Measurements from ENCODE around the gene PLPPR2. TPM values are rescaled to one million over a fixed set of nuclear protein-coding genes. Genes with fewer than 3 reads are reported as not detected.

PLPPR2 gene
- polyA plus RNA-seq, 1 experiment: 13.8 TPM

DNA sequence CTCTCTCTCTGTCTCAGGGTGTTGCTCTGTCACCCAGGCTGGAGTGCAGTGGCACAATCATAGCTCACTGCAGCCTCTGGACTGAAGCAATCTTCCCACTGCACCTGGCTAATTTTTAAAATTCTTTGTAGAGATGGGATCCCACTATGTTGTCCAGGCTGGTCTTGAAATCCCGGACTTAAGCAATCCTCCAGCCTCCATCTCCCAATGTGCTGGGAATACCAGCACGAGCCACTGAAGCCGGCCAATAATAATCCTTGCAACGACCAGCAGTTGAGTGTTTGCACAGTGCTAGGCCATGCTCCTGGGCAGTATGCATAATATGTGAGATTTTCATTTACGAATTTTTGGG, 29.5 kb downstream of the PLPPR2 start:
- H3K27ac ChIP-seq (ENCODE audit: low read depth, low read length): no peak overlapping the region
- TF ChIP-seq, protein P1, sequence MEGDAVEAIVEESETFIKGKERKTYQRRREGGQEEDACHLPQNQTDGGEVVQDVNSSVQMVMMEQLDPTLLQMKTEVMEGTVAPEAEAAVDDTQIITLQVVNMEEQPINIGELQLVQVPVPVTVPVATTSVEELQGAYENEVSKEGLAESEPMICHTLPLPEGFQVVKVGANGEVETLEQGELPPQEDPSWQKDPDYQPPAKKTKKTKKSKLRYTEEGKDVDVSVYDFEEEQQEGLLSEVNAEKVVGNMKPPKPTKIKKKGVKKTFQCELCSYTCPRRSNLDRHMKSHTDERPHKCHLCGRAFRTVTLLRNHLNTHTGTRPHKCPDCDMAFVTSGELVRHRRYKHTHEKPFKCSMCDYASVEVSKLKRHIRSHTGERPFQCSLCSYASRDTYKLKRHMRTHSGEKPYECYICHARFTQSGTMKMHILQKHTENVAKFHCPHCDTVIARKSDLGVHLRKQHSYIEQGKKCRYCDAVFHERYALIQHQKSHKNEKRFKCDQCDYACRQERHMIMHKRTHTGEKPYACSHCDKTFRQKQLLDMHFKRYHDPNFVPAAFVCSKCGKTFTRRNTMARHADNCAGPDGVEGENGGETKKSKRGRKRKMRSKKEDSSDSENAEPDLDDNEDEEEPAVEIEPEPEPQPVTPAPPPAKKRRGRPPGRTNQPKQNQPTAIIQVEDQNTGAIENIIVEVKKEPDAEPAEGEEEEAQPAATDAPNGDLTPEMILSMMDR (IDR thresholded peaks at IDR 0.05; ENCODE audit: low read depth, low read length): no peak
- DNase-seq (ENCODE audit: low read depth, low spot score): no peak
- H3K9me3 ChIP-seq (ENCODE audit: control insufficient read depth, insufficient read depth, low read length): no peaks in the 10 kb centered on the region; the same call in 1 of the 2 replicates
- POLR2A ChIA-PET: no interaction called here
- no peak overlapping the region for H3K4me3 ChIP-seq (ENCODE audit: low read depth, low read length)
- CTCF ChIA-PET: interaction anchor here (1.0 kb wide), 1 partner anchor 10 kb away, joined by 5 read pairs; the partner anchor contains the start of gene SWSAP1
- peaks cover 3% of the 10 kb centered on the region for H3K27me3 ChIP-seq (ENCODE audit: control insufficient read depth, insufficient read depth, low read length)

DNA sequence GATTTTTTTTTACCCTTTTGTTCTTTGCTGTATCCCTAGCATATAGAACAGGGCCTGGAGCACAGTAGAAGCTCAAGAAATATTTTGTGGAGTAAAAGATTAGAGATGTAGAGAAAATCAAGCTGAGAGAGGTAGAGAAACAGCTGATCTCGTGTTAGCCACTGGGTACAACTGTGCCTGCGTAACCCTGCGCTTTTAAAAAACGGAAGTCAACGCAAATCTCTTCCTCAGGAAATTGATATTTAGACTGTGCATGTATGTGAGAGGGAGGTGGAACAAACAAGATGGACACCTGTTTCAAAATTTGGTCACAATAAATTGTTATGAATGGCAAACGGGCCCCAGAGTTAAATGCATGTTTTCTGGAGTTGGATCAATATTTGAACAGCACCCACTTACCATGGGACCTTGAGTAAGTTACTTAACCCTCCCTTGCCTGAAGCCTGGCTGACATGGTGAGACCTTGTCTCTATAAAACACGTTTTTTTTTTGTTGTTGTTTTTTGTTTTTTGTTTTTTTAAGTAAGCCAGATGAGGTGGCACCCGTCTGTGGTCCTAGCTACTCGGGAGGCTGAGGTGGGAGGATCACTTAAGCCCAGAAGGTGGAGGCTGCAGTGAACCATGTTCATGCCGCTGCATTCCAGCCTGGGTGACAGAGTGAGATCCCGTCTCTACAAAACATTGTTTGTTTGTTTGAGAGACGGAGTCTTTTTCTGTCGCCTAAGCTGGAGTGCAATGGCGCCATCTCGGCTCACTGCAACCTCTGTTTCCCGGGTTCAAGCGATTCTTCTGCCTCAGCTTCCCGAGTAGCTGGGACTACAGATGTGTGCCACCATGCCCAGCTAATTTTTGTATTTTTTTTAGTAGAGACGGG, 32.2 kb downstream of the PLPPR2 start:
- POLR2A ChIA-PET: no interaction called here
- Histone ChIP-seq H3K4me3 (ENCODE audit: low read depth, low read length) (no peak overlapping the region), H3K9me3 (ENCODE audit: control insufficient read depth, insufficient read depth, low read length) (no peaks in the 10 kb centered on the region; the same call in none of the 2 replicates), H3K27me3 (ENCODE audit: control insufficient read depth, insufficient read depth, low read length) (peaks cover 3% of the 10 kb centered on the region), H3K27ac (ENCODE audit: low read depth, low read length) (no peak overlapping the region)
- CTCF ChIA-PET: interaction anchor here (0.6 to 2.0 kb wide), 3 partner anchors 24 to 144 kb away, joined by 3 to 11 read pairs (median 5); partner anchors contain the start of genes ODAD3 and PRKCSH
- TF ChIP-seq, protein P1 (IDR thresholded peaks at IDR 0.05; ENCODE audit: low read depth, low read length): no peak
- no peak for DNase-seq (ENCODE audit: low read depth, low spot score)

DNA sequence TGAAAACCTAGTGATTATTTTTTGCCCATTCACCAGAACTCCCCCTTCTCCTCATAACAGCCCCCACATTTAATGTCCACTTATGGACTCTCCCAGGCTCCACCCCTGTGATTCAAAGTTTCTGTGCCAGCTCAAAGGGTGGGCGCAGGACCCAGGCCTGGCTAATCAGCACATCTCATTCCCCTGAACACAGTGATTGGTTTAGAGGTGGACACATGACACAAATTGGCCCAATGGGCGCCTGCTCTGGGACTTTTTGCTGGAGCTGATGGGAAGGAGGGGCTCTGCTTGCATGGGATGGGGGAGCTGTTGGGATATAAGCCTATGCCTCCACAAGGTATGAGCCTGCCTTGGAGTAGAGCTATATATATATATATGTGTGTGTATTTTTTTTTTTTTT, 35.1 kb downstream of the PLPPR2 start:
- ChIA-PET CTCF (interaction anchor here (0.6 to 2.4 kb wide), 4 partner anchors 9 to 58 kb away, joined by 3 to 7 read pairs (median 4); partner anchors contain the start of genes ODAD3 and PRKCSH), POLR2A (no interaction called here)
- no peak for DNase-seq (ENCODE audit: low read depth, low spot score)
- Histone ChIP-seq H3K27me3 (ENCODE audit: control insufficient read depth, insufficient read depth, low read length) (no peaks in the 10 kb centered on the region), H3K27ac (ENCODE audit: low read depth, low read length) (no peak overlapping the region), H3K9me3 (ENCODE audit: control insufficient read depth, insufficient read depth, low read length) (no peaks in the 10 kb centered on the region; the same call in 1 of the 2 replicates), H3K4me3 (ENCODE audit: low read depth, low read length) (no peak overlapping the region)
- TF ChIP-seq, protein P1 (IDR thresholded peaks at IDR 0.05; ENCODE audit: low read depth, low read length): no peak

- CTCF ChIA-PET: interaction anchor here (0.5 to 2.4 kb wide), 6 partner anchors 8 to 59 kb away, joined by 3 to 11 read pairs (median 4); partner anchors contain the start of genes ODAD3 and PRKCSH
- no peak for DNase-seq (ENCODE audit: low read depth, low spot score)
- H3K27ac ChIP-seq (ENCODE audit: low read depth, low read length): no peak overlapping the region
- H3K9me3 ChIP-seq (ENCODE audit: control insufficient read depth, insufficient read depth, low read length): no peaks in the 10 kb centered on the region; the same call in 1 of the 2 replicates
- POLR2A ChIA-PET: no interaction called here
- no peak overlapping the region for H3K4me3 ChIP-seq (ENCODE audit: low read depth, low read length)
- no peaks in the 10 kb centered on the region for H3K27me3 ChIP-seq (ENCODE audit: control insufficient read depth, insufficient read depth, low read length)
- TF ChIP-seq, protein P1 (IDR thresholded peaks at IDR 0.05; ENCODE audit: low read depth, low read length): no peak
Measured at GRCh38 chr19:11390933-11391680, 35.9 kb downstream of the PLPPR2 start.

Data from AG04450 (cell line).